Suppressor macrophage (primary cell): ENCODE data around the gene CLEC16A.

Experiments
- DNase-seq, 4 experiments: peaks; one replicate each; pipeline ENCODE4 v3.0.0-alpha.2; 2020 to 2022

CLEC16A gene

GRCh38 chr16:11063448-11064201, 119.3 kb downstream of the CLEC16A start:
- DNase-seq, result no peak

- DNase-seq, result no peak
Observed at GRCh38 chr16:11064202-11064540, 119.8 kb downstream of the CLEC16A start.

- DNase-seq, result peak in 2 of 4 experiments; percentile 12 to 16
Observed at GRCh38 chr16:11064851-11065250, 120.5 kb downstream of the CLEC16A start.

GRCh38 chr16:11066261-11066870, 122.0 kb downstream of the CLEC16A start:
- peak; percentile 61 to 78 (median 68) for DNase-seq

GRCh38 chr16:11067266-11067665, 122.9 kb downstream of the CLEC16A start:
- DNase-seq, result no peak

- no peak for DNase-seq
Observed at GRCh38 chr16:11067697-11068141, 123.4 kb downstream of the CLEC16A start.

- DNase-seq, result no peak
Observed at GRCh38 chr16:11071829-11072228, 127.5 kb downstream of the CLEC16A start.

- no peak for DNase-seq
Observed at GRCh38 chr16:11072420-11073153, 128.2 kb downstream of the CLEC16A start.

- no peak for DNase-seq
Observed at GRCh38 chr16:11073407-11073999, 129.1 kb downstream of the CLEC16A start.

GRCh38 chr16:11074131-11074530, 129.8 kb downstream of the CLEC16A start:
- DNase-seq, result no peak

- DNase-seq, result no peak
Observed at GRCh38 chr16:11075163-11075562, 130.8 kb downstream of the CLEC16A start.

- DNase-seq, result peak; percentile 51 to 79 (median 74)
Observed at GRCh38 chr16:11076259-11077018, 132.1 kb downstream of the CLEC16A start.

- no peak for DNase-seq
Observed at GRCh38 chr16:11078812-11079459, 134.6 kb downstream of the CLEC16A start.

- DNase-seq, result peak in 1 of 4 experiments; percentile 16
Observed at GRCh38 chr16:11079652-11080187, 135.4 kb downstream of the CLEC16A start.

- DNase-seq, result no peak
Observed at GRCh38 chr16:11080327-11080967, 136.1 kb downstream of the CLEC16A start.

- no peak for DNase-seq
Observed at GRCh38 chr16:11080999-11081630, 136.8 kb downstream of the CLEC16A start.

- no peak for DNase-seq
Observed at GRCh38 chr16:11082108-11082859, 137.9 kb downstream of the CLEC16A start.

GRCh38 chr16:11082860-11083388, 138.6 kb downstream of the CLEC16A start:
- DNase-seq, result peak in 3 of 4 experiments; percentile 21 to 26 (median 25)

GRCh38 chr16:11084484-11084875, 140.1 kb downstream of the CLEC16A start:
- peak; percentile 50 to 73 (median 52) for DNase-seq
